ENCODE results near the gene FAAP100.

Gene FAAP100

DNA sequence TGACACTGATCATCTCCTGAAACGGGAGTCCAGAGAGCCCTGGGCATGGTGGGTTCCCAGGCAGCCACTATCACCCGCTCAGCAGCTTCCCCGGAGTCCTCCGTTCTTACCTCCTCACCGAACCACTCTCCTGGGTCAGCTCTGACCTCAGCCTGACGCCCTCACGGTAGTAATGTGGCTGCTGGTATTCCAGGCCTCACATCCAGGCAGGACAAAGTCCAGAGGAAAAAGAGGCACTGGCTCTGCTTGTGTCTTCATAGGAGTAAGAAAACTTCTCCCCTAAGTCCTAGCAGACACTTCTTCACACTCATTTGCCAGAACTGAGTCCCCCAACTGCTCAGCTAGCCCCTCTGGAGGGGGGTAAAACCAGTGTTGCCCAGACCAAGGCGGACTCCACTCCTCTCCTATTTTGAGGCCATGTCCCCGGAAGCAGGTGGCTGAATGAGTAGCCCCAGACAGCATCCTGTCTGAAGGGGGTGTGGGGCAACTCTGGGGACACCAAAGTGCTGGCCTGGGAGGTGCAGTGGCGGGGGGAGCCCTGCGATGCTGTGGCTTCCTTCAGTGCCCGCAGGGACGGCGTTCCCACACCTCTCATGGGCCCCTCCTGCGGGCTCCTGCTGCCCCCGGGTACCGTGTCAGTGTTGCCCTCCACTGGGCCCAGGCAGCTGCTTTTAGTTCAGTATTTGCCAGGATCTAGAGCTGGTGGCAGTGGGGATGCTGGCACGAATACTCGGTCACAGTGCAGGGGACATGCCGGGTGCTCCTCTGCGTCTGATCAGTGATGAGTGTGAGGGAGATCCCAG, 18.6 kb downstream of the FAAP100 start:
- no peak for TF ChIP-seq GATA2 (IDR thresholded peaks at IDR 0.05; ENCODE audit: low read depth, low read length)
- TF ChIP-seq GATA3 (IDR thresholded peaks at IDR 0.05; ENCODE audit: low read depth, low read length), result no peak

DNA sequence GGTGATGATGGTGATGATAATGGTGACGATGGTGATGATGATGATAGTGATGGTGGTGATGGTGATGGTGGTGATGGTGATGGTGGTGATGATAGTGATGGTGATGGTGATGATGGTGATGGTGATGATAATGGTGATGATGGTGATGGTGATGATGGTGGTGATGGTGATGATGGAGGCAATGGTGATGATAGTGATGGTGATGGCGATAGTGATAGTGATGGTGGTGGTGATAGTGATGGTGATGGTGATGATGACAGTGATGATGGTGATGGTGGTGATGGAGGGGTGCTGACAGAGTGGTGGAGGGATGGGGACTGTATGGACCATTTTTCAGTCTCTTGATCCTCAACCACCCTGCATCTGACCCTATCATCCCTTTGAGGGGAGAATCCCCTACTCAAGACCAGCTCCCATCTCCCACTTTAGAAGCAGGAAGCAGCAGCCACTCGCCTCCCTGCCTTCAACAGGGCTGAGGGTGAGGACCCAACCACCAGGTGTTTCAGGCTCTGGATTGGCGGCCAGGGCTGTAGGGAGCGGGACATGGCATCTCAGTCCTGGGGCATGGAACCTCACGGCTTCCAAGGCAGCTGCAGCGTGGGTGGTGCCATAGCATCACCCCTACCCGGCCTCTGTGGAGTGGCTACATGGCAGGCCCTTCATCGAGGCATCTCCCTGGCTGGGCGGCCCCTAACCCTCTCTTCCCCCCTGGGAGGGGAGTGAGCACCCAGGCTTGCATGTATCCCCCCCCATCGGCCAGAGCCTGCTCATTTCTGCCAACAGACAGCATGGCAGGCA, 19.5 kb downstream of the FAAP100 start:
- TF ChIP-seq GATA3 (IDR thresholded peaks at IDR 0.05; ENCODE audit: low read depth, low read length), result no peak

DNA sequence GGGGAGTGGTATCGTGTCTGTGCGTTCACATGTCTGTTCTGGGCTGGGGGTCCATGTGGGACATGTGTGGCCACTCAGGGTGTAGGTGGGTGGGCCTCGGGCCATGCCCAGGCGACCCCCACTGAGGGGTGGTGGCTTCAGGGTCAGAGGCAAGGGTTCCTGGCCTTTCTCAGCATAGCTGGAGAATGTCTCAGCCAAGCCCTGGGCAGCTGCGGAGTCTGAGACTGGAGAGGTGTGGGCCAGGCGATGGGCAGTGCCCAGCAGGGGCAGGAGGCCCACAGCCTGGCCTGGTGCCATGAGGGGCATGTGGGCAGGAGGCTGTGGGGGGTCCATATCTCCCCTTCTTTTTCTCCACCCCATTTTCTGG, 22.7 kb downstream of the FAAP100 start:
- TF ChIP-seq GATA3 (IDR thresholded peaks at IDR 0.05; ENCODE audit: low read depth, low read length), result no peak
- no peak for TF ChIP-seq GATA2 (IDR thresholded peaks at IDR 0.05; ENCODE audit: low read depth, low read length)

DNA sequence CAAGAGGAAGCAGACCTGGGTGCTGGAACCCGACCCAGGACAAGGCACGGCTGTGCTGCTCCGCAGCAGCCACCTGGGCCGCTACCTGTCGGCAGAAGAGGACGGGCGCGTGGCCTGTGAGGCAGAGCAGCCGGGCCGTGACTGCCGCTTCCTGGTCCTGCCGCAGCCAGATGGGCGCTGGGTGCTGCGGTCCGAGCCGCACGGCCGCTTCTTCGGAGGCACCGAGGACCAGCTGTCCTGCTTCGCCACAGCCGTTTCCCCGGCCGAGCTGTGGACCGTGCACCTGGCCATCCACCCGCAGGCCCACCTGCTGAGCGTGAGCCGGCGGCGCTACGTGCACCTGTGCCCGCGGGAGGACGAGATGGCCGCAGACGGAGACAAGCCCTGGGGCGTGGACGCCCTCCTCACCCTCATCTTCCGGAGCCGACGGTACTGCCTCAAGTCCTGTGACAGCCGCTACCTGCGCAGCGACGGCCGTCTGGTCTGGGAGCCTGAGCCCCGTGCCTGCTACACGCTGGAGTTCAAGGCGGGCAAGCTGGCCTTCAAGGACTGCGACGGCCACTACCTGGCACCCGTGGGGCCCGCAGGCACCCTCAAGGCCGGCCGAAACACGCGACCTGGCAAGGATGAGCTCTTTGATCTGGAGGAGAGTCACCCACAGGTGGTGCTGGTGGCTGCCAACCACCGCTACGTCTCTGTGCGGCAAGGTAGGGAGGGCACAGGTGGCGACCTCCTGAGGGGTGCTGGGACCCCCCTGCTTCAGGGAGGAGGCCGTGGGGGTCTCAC, 23.3 kb downstream of the FAAP100 start:
- TF ChIP-seq GATA2 (IDR thresholded peaks at IDR 0.05; ENCODE audit: low read depth, low read length) (no peak), GATA3 (IDR thresholded peaks at IDR 0.05; ENCODE audit: low read depth, low read length) (no peak)

DNA sequence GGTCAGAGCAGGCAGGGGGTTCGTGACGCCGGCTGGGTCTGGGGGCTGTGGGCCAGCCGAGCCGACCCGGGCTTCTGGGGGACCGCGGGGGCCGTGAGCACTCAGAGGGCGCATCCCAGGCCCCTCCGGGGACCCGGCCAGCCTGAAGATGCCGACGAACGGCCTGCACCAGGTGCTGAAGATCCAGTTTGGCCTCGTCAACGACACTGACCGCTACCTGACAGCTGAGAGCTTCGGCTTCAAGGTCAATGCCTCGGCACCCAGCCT, 23.8 kb downstream of the FAAP100 start:
- TF ChIP-seq GATA2 (IDR thresholded peaks at IDR 0.05; ENCODE audit: low read depth, low read length) (no peak), GATA3 (IDR thresholded peaks at IDR 0.05; ENCODE audit: low read depth, low read length) (no peak)

- TF ChIP-seq GATA2 (IDR thresholded peaks at IDR 0.05; ENCODE audit: low read depth, low read length), result no peak
Measured at GRCh38 chr17:81527591-81528383, 24.4 kb downstream of the FAAP100 start, which contains the start of gene FSCN2. Gene FSCN2 (plus strand): TSS chr17:81528377. CDS start chr17:81528532, 155 bp downstream.

DNA sequence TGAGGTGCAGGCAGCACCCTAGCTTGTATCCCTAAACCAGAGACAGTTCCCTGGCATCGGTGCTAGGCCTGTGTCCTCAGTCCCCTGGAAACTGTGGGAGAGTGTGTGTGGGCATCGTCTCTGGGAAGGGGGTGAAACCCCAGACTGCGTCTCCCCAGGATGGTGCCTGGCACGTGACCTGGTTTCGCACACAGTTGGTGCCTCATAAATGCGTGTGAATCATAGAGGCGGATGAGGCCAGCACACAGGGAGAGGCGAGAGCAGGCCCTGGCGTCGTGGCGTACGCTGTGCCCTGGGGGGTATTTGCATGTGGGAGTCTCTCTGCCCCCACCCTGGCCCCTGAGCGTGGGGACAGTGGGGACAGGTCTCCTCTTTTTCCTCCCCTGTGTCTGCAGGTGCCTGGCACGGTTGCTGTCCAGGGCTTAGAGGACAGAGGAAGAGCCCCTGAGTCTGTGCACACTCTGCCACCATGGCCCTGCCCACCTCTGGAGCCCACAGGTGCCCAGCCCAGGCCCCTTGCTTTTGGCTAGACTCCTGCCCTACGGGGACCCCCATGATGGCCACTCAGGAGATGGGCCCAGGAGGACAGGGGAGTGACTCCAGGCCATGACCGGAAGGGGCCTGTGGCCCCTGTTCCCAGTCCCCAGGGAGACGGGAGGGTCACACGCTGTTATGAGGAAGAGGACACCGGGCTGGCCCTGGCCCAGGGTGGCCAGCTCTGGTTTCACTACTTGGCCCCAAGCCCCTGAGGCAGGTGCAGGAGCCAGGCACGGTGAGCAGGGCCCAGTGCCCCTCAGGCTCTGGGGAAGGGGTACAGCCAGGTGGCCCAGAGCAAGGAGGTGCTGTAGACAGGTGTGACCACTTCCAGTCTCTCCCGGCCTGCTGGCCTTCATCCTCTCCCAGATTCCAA, 25.2 kb downstream of the FAAP100 start:
- no peak for TF ChIP-seq GATA3 (IDR thresholded peaks at IDR 0.05; ENCODE audit: low read depth, low read length)
- no peak for TF ChIP-seq GATA2 (IDR thresholded peaks at IDR 0.05; ENCODE audit: low read depth, low read length)

GRCh38 chr17:81524865-81525159, 27.3 kb downstream of the FAAP100 start:
- TF ChIP-seq GATA2 (IDR thresholded peaks at IDR 0.05; ENCODE audit: low read depth, low read length), result no peak
- no peak for TF ChIP-seq GATA3 (IDR thresholded peaks at IDR 0.05; ENCODE audit: low read depth, low read length)

DNA sequence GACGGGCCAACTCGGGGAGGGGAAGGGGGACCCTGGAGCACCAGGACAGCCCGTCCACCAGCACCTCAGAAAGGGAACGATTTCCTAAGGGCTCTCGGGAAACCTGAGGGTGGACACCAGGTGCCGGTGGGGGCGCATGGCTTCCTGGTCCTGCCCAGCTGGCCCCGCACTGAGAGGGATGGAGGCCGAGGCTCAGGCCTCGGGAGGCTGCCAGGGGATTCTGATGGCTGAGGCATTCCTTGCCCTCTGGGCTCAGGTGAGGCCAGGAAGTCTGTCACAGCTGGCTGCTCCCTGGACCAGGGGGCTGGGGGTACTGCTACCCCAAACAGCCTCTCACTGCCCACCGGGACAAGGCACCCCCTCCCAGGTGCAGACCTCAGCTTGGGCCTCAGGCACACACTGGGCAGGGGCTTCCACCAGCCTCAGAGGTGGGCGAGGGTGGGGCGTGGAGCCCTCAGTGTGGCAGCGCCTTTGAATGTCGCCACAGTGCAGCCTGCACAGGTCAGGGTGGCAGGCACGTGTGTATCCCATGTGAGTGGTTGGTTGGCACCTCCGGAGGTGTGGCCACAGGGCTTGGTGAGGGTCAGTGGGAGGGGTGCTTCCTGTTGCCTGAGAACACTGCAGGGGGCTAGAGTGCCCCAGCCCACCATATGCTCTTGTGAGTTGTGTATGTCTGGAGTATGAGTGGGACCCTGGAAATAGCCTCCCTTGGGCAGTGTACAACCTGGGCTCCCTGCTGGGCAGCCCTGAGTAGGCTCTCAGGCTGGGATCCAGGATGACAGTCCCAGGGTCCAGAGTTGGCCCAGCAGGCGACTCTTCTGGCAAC, 27.9 kb downstream of the FAAP100 start:
- no peak for TF ChIP-seq GATA2 (IDR thresholded peaks at IDR 0.05; ENCODE audit: low read depth, low read length)
- TF ChIP-seq GATA3 (IDR thresholded peaks at IDR 0.05; ENCODE audit: low read depth, low read length), result no peak

- no peak for TF ChIP-seq GATA2 (IDR thresholded peaks at IDR 0.05; ENCODE audit: low read depth, low read length)
Measured at GRCh38 chr17:81523402-81524038, 28.6 kb downstream of the FAAP100 start.

DNA sequence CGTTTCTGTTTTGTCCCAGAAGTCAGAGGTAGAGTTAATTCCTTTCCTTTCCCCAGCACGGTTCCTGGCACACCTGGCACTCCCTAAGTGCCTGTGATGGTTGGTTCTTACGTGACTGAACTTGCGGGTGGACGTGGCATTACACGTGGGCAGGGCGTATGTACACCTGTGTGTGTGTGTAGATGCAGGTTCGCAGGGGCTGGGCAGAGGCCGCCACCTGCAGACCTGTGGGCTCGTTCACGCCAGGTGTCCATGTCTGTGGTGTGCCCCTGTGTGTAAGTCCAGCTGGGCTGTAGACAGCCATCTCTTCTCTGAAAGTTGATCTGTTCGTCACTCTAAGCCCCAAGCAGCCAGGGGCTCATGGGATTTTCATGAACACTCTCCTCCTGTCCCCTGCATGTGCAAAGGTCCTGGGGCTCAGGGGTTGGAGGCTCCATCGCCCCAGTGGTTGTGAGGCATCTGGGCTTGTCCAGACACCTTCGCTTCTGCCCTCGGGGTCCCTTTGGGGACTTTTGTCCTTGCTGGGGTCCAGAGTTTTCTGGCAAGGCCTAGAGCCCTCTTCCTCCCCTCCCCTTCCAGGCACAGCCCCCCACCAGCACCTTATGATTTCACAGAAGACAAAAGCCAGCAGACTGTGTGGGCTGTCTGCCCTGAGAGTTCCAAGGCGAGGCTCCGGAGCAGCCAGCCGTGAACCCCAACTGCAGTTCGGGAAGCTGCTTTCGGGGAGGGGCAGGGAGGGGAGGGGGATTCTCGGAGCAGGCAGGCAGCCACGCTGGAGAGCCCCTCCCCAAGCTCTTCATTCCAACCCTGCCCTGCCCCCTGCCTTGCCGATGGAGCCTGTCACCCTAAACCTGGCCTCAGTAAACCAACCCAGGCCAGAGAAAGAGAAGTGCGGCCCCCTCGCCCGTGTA, 29.4 kb downstream of the FAAP100 start:
- TF ChIP-seq GATA3 (IDR thresholded peaks at IDR 0.05; ENCODE audit: low read depth, low read length) (no peak), GATA2 (IDR thresholded peaks at IDR 0.05; ENCODE audit: low read depth, low read length) (no peak)
